Fibroblast of skin of right quadriceps (primary cell): ENCODE results near the gene ZNF804A.
"Not testable (repeated sequence)": the region's sequence is repeated elsewhere in the genome, so short reads cannot be mapped to it uniquely, and the experiment has no call there.

ENCODE experiments used
- DNase-seq: peaks from one replicate; pipeline ENCODE4 v3.0.0-alpha.2; 2013

The ZNF804A gene

GRCh38 chr2:184729581-184729980 lies 131.3 kb downstream of the ZNF804A start:
- DNase-seq: peak; percentile 2

GRCh38 chr2:184730288-184730687 lies 132.0 kb downstream of the ZNF804A start:
- DNase-seq: no peak

GRCh38 chr2:184734338-184734737 lies 136.0 kb downstream of the ZNF804A start:
- peak; percentile 23 for DNase-seq

- no peak for DNase-seq
Observed at GRCh38 chr2:184735611-184736010, 137.3 kb downstream of the ZNF804A start.

GRCh38 chr2:184743096-184743495 lies 144.8 kb downstream of the ZNF804A start:
- peak; percentile 11 for DNase-seq

- no peak for DNase-seq
Observed at GRCh38 chr2:184756161-184756560, 157.8 kb downstream of the ZNF804A start.

- DNase-seq: peak; percentile 18
Observed at GRCh38 chr2:184756885-184757284, 158.6 kb downstream of the ZNF804A start.

GRCh38 chr2:184759557-184760255 lies 161.4 kb downstream of the ZNF804A start:
- DNase-seq: not testable (repeated sequence)

- no peak for DNase-seq
Observed at GRCh38 chr2:184760931-184761330, 162.6 kb downstream of the ZNF804A start.

- DNase-seq: no peak
Observed at GRCh38 chr2:184765112-184765895, 167.0 kb downstream of the ZNF804A start.

GRCh38 chr2:184767059-184767458 lies 168.7 kb downstream of the ZNF804A start:
- no peak for DNase-seq

- peak; percentile 67 for DNase-seq
Observed at GRCh38 chr2:184769023-184769422, 170.7 kb downstream of the ZNF804A start.

- no peak for DNase-seq
Observed at GRCh38 chr2:184769686-184770085, 171.4 kb downstream of the ZNF804A start.

- no peak for DNase-seq
Observed at GRCh38 chr2:184779777-184780176, 181.4 kb downstream of the ZNF804A start.

GRCh38 chr2:184780384-184780783 lies 182.1 kb downstream of the ZNF804A start:
- DNase-seq: no peak

- DNase-seq: peak; percentile 8
Observed at GRCh38 chr2:184780944-184781343, 182.6 kb downstream of the ZNF804A start.

- no peak for DNase-seq
Observed at GRCh38 chr2:184783576-184783975, 185.2 kb downstream of the ZNF804A start.

- no peak for DNase-seq
Observed at GRCh38 chr2:184793176-184793575, 194.8 kb downstream of the ZNF804A start.

- DNase-seq: no peak
Observed at GRCh38 chr2:184799379-184799778, 201.1 kb downstream of the ZNF804A start.

- no peak for DNase-seq
Observed at GRCh38 chr2:184814421-184814820, 216.1 kb downstream of the ZNF804A start.

- DNase-seq: no peak
Observed at GRCh38 chr2:184815824-184816223, 217.5 kb downstream of the ZNF804A start.

GRCh38 chr2:184824597-184824996 lies 226.3 kb downstream of the ZNF804A start:
- no peak for DNase-seq

- DNase-seq: no peak
Observed at GRCh38 chr2:184830531-184830930, 232.2 kb downstream of the ZNF804A start.

GRCh38 chr2:184834699-184835397 lies 236.5 kb downstream of the ZNF804A start:
- peak; percentile 4 for DNase-seq
